SJCRH30 (cell line): Measurements from ENCODE around the gene MLC1. TPM values are rescaled to one million over a fixed set of nuclear protein-coding genes. Genes with fewer than 3 reads are reported as not detected.

Experiments
- total RNA-seq: library from RNA; depleted of rRNA; stranded (reverse); fragments of >200 nt; shearing (Covaris generic); gene quantifications from 2 replicates; pipeline ENCODE4 v1.2.3, GENCODE V29; 2014; rRNA removed

Gene MLC1
- total RNA-seq, 1 experiment from 2014 or later = 0.04 TPM

Other genes starting within 250 kb of the MLC1 start
- 48.7 and 53.2 TPM in 2 replicates for gene ZBED4, start 231.6 kb downstream of the MLC1 start, total RNA-seq
- 24.2 and 24.3 TPM in 2 replicates for gene ALG12, start 167.0 kb downstream of the MLC1 start, total RNA-seq
- gene CRELD2, start 166.8 kb downstream of the MLC1 start, total RNA-seq = 37.6 and 39.7 TPM in 2 replicates
- gene PIM3, start 124.7 kb downstream of the MLC1 start, total RNA-seq = 51.2 and 53.6 TPM in 2 replicates
- not detected in 2 replicates for gene IL17REL, start 72.7 kb downstream of the MLC1 start, total RNA-seq
- gene TTLL8, start 27.1 kb downstream of the MLC1 start, total RNA-seq = not detected in 2 replicates
- not detected in 2 replicates for gene MOV10L1, start 4.6 kb upstream of the MLC1 start, total RNA-seq
- gene PANX2, start 85.3 kb upstream of the MLC1 start, total RNA-seq = not detected in 2 replicates
- 38.7 and 39.1 TPM in 2 replicates for gene TRABD, start 100.5 kb upstream of the MLC1 start, total RNA-seq
- gene SELENOO, start 115.6 kb upstream of the MLC1 start, total RNA-seq = 15.4 and 16.4 TPM in 2 replicates
- gene TUBGCP6, start 159.6 kb upstream of the MLC1 start, total RNA-seq = 27.8 and 40.2 TPM in 2 replicates
- gene HDAC10, start 165.8 kb upstream of the MLC1 start, total RNA-seq = 11.2 and 21.4 TPM in 2 replicates
- 52.0 and 54.0 TPM in 2 replicates for gene MAPK12, start 176.3 kb upstream of the MLC1 start, total RNA-seq
- 3.2 and 4.2 TPM in 2 replicates for gene MAPK11, start 185.0 kb upstream of the MLC1 start, total RNA-seq
- gene PLXNB2, start 222.2 kb upstream of the MLC1 start, total RNA-seq = 104 and 109 TPM in 2 replicates
- gene DENND6B, start 241.6 kb upstream of the MLC1 start, total RNA-seq = 0.08 and 0.18 TPM in 2 replicates